ENCODE measurements around the gene BIK.

The BIK gene

GRCh38 chr22:43080616-43081015 lies 29.9 kb upstream of the BIK start:
- H3K27ac ChIP-seq, result no peak overlapping the region

GRCh38 chr22:43081968-43082367 lies 28.6 kb upstream of the BIK start:
- no peak for TF ChIP-seq CTCF (IDR thresholded peaks at IDR 0.05)
- H3K27ac ChIP-seq, result no peak overlapping the region

More at GRCh38 chr22:43080616-43081015, 29.9 kb upstream of the BIK start:
- DNase-seq (ENCODE audit: low spot score), result no peak
- no peak overlapping the region for H3K4me3 ChIP-seq
- no peak for TF ChIP-seq CTCF (IDR thresholded peaks at IDR 0.05)

GRCh38 chr22:43085658-43086606 lies 24.6 kb upstream of the BIK start:
- DNase-seq (ENCODE audit: low spot score), result no peak
- TF ChIP-seq CTCF (IDR thresholded peaks at IDR 0.05), result no peak
- H3K27ac ChIP-seq, result no peak overlapping the region
- H3K4me3 ChIP-seq, result no peak overlapping the region

More at GRCh38 chr22:43081968-43082367, 28.6 kb upstream of the BIK start:
- H3K4me3 ChIP-seq, result no peak overlapping the region
- DNase-seq (ENCODE audit: low spot score), result no peak

- no peak for TF ChIP-seq CTCF (IDR thresholded peaks at IDR 0.05)
- no peak for DNase-seq (ENCODE audit: low spot score)
- H3K4me3 ChIP-seq, result peak overlapping the region; percentile 95
- peak overlapping the region in 1 of 2 donors; percentile 78 for H3K27ac ChIP-seq
Observed at GRCh38 chr22:43088627-43088983, 21.9 kb upstream of the BIK start.

GRCh38 chr22:43088984-43089717 lies 21.4 kb upstream of the BIK start, which contains the start of gene TTLL1:
TSS of gene TTLL1 (minus strand) at chr22:43089391. CDS start at chr22:43075586, 13,805 bp downstream.
- Histone ChIP-seq H3K27ac (peak within 1 kb of the TSS in 1 of 2 donors; percentile 78), H3K4me3 (peak within 1 kb of the TSS; percentile 95)
- TF ChIP-seq CTCF (IDR thresholded peaks at IDR 0.05), result no peak
- peak; percentile 88 for DNase-seq (ENCODE audit: low spot score)

- Histone ChIP-seq H3K27ac (no peak overlapping the region), H3K4me3 (no peak overlapping the region)
- no peak for DNase-seq (ENCODE audit: low spot score)
- no peak for TF ChIP-seq CTCF (IDR thresholded peaks at IDR 0.05)
Observed at GRCh38 chr22:43090130-43090789, 20.3 kb upstream of the BIK start.

All from coronary artery (tissue), 2 donors.